ENCODE data around the gene BNC2.

Gene BNC2

GRCh38 chr9:16705111-16705604 is 165.3 kb downstream of the BNC2 start (continued):
- TF ChIP-seq ZNF18 (tag by site-specific recombination; IDR thresholded peaks at IDR 0.05) (no peak), ZNF677 (tag by site-specific recombination; IDR thresholded peaks at IDR 0.05) (no peak), ZNF658 (tag by site-specific recombination; IDR thresholded peaks at IDR 0.05) (no peak), GFI1B (tag by site-specific recombination; IDR thresholded peaks at IDR 0.05) (no peak), ZNF518A (tag by site-specific recombination; conservative IDR thresholded peaks at IDR 0.05; ENCODE audit: low read depth) (no peak), ZNF639 (tag by site-specific recombination; IDR thresholded peaks at IDR 0.05) (no peak), ZNF624 (tag by site-specific recombination; IDR thresholded peaks at IDR 0.05) (no peak), HIC1 (tag by site-specific recombination; IDR thresholded peaks at IDR 0.05) (peak; percentile 47; the same call in 1 of the 2 replicates), KLF8 (tag by site-specific recombination; IDR thresholded peaks at IDR 0.05) (no peak), BCL6B (tag by site-specific recombination; IDR thresholded peaks at IDR 0.05) (no peak), ZSCAN4 (tag by site-specific recombination; IDR thresholded peaks at IDR 0.05) (no peak), ZNF501 (tag by site-specific recombination; IDR thresholded peaks at IDR 0.05) (no peak), ZNF114 (tag by site-specific recombination; IDR thresholded peaks at IDR 0.05) (no peak), ELK4 (IDR thresholded peaks at IDR 0.05; ENCODE audit: borderline replicate concordance, low read depth, low read length) (no peak), ZNF174 (tag by site-specific recombination; IDR thresholded peaks at IDR 0.05) (no peak), SCRT2 (tag by site-specific recombination; IDR thresholded peaks at IDR 0.05) (peak; percentile 90), ZNF221 (tag by site-specific recombination; IDR thresholded peaks at IDR 0.05; ENCODE audit: borderline replicate concordance) (no peak), ZNF664 (tag by site-specific recombination; IDR thresholded peaks at IDR 0.05) (no peak), GLI2 (tag by site-specific recombination; IDR thresholded peaks at IDR 0.05; ENCODE audit: borderline replicate concordance, low read depth) (no peak), ZNF140 (tag by site-specific recombination; IDR thresholded peaks at IDR 0.05) (no peak), ZNF529 (tag by site-specific recombination; IDR thresholded peaks at IDR 0.05; ENCODE audit: insufficient replicate concordance) (no peak), HOXC10 (CRISPR knock-in tag; IDR thresholded peaks at IDR 0.05) (no peak), ZNF274 (IDR thresholded peaks at IDR 0.05; ENCODE audit: low read length) (no peak), ZNF274 (tag by site-specific recombination; IDR thresholded peaks at IDR 0.05; ENCODE audit: borderline replicate concordance) (no peak), ZNF571 (tag by site-specific recombination; IDR thresholded peaks at IDR 0.05) (no peak), WT1 (tag by site-specific recombination; IDR thresholded peaks at IDR 0.05) (no peak; the same call in 1 of the 2 replicates), GLIS2 (tag by site-specific recombination; IDR thresholded peaks at IDR 0.05) (peak; percentile 52; the same call in 1 of the 2 replicates)

Measured in HEK293 (cell line).